Thyroid gland (tissue), 4 donors: Measurements from ENCODE around the gene GRIN3A. TPM values are rescaled to one million over a fixed set of nuclear protein-coding genes. Genes with fewer than 3 reads are reported as not detected.
A peak's percentile ranks its signal among the peaks of the same experiment; 100 is the strongest.
"Not testable (repeated sequence)": the region's sequence is repeated elsewhere in the genome, so short reads cannot be mapped to it uniquely, and the experiment has no call there.

Experiments
- DNase-seq, 2 donors: peaks; one replicate each; pipeline ENCODE4 v3.0.0-alpha.2; 2019
- H3K27ac ChIP-seq, 3 donors: fragments of 200-600 bp; sonication (generic); 1 replicate in 2 of 3; 2 replicates in 1 of 3; pipeline ENCODE4 v1.5.1; 2016 to 2019; ENCODE audit warnings: mild to moderate bottlenecking in 1 of 3, moderate library complexity in 1 of 3
- H3K27me3 ChIP-seq: fragments of 200-600 bp; sonication (generic); one replicate; pipeline ENCODE4 v1.5.1; 2019
- H3K36me3 ChIP-seq, 2 donors: fragments of 200-600 bp; sonication (generic); one replicate each; pipeline ENCODE4 v1.5.1; 2016 to 2019
- H3K4me1 ChIP-seq, 2 donors: fragments of 200-600 bp; sonication (generic); one replicate each; pipeline ENCODE4 v1.5.1; 2017 to 2019
- H3K4me3 ChIP-seq, 3 donors: fragments of 200-600 bp; sonication (generic); replicated peaks in 1 of 3; 1 replicate in 2 of 3; 2 replicates in 1 of 3; pipeline ENCODE4 v1.5.1; 2016; ENCODE audit warnings: mild to moderate bottlenecking in 1 of 3
- H3K9me3 ChIP-seq: fragments of 200-600 bp; sonication (generic); one replicate; pipeline ENCODE4 v1.5.1; 2017
- POLR2A ChIP-seq, 2 donors: fragments of 450-650 bp; IDR thresholded peaks; one replicate each; pipeline ENCODE4 v1.6.1; 2017; ENCODE audit warnings: antibody characterized with exemption in 2 of 2, mild to moderate bottlenecking in 2 of 2, moderate library complexity in 1 of 2
- WGBS, 2 donors: methylation state at CpG; one replicate each; pipeline ENCODE4 v1.1.5; 2017; 5-methylcytosine and 5-hydroxymethylcytosine counted together
- intact Hi-C: fragments of 100-400 bp; cut with DNase I; formaldehyde crosslinking; loops from one replicate; pipeline ENCODE4 v1.15.1; 2023
- total RNA-seq, 4 donors: library from RNA; depleted of rRNA; stranded (reverse); fragments of >200 nt; gene quantifications; one replicate each; pipeline ENCODE4 v1.2.3, GENCODE V29; 2016
- TF ChIP-seq, protein P1 (sequence below), 6 experiments: fragments of 200-600 bp in 3 of 6; fragments of 450-650 bp in 3 of 6; sonication (generic) in 3 of 6; IDR thresholded peaks; one replicate each; pipeline ENCODE4 v1.5.1; 2016 to 2019; ENCODE audit warnings: antibody characterized with exemption in 6 of 6, mild to moderate bottlenecking in 2 of 6, inconsistent platforms in 1 of 6, moderate library complexity in 1 of 6

GRIN3A gene
- total RNA-seq, 4 donors from 2014 or later, result not detected

- H3K4me1 ChIP-seq, result peaks cover 7 to 14% of the 10 kb centered on the region in 2 donors
- no peak overlapping the region for H3K4me3 ChIP-seq
- intact Hi-C loops, result no loop called here
- TF ChIP-seq POLR2A (IDR thresholded peaks at IDR 0.05), result no peak
- TF ChIP-seq, protein P1, sequence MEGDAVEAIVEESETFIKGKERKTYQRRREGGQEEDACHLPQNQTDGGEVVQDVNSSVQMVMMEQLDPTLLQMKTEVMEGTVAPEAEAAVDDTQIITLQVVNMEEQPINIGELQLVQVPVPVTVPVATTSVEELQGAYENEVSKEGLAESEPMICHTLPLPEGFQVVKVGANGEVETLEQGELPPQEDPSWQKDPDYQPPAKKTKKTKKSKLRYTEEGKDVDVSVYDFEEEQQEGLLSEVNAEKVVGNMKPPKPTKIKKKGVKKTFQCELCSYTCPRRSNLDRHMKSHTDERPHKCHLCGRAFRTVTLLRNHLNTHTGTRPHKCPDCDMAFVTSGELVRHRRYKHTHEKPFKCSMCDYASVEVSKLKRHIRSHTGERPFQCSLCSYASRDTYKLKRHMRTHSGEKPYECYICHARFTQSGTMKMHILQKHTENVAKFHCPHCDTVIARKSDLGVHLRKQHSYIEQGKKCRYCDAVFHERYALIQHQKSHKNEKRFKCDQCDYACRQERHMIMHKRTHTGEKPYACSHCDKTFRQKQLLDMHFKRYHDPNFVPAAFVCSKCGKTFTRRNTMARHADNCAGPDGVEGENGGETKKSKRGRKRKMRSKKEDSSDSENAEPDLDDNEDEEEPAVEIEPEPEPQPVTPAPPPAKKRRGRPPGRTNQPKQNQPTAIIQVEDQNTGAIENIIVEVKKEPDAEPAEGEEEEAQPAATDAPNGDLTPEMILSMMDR (IDR thresholded peaks at IDR 0.05), result no peak
- H3K27ac ChIP-seq, result no peak overlapping the region
- H3K9me3 ChIP-seq, result no peaks in the 10 kb centered on the region
- 6 to 7% methylated on average over 14 of the region's 14 CpGs for WGBS, 2 donors
- H3K36me3 ChIP-seq, result no peaks in the 10 kb centered on the region
- no peak for DNase-seq
- peaks cover 12% of the 10 kb centered on the region for H3K27me3 ChIP-seq
Measured at GRCh38 chr9:101736717-101737116, 1.7 kb downstream of the GRIN3A start.

DNA sequence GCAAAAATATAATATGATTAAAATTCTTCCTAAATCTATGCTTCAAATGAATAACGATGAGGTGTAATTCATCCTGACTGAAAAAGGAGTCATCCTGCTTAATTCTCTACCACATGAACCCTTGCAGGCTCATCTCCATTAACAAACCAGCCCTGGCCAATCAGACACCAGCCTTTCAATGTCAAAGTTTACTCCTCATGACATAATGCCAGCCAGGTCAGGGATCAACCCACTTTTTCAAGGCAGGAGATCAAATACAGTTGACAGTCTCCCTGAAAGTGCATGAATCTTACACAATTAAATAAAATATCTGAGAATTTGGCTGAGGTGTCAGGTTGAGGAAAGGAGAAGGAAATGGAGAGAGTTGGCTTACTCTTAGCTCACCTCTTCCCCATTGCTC is 7.0 kb downstream of the GRIN3A start:
- Histone ChIP-seq H3K27ac (no peak overlapping the region), H3K27me3 (peaks cover 5% of the 10 kb centered on the region), H3K9me3 (no peaks in the 10 kb centered on the region), H3K4me3 (no peak overlapping the region), H3K4me1 (no peaks in the 10 kb centered on the region), H3K36me3 (no peaks in the 10 kb centered on the region)
- TF ChIP-seq POLR2A (IDR thresholded peaks at IDR 0.05), result no peak
- TF ChIP-seq, protein P1 (IDR thresholded peaks at IDR 0.05), result no peak
- intact Hi-C loops, result no loop called here
- 39 to 40% methylated on average over 1 of the region's 1 CpG for WGBS, 2 donors
- no peak for DNase-seq

DNA sequence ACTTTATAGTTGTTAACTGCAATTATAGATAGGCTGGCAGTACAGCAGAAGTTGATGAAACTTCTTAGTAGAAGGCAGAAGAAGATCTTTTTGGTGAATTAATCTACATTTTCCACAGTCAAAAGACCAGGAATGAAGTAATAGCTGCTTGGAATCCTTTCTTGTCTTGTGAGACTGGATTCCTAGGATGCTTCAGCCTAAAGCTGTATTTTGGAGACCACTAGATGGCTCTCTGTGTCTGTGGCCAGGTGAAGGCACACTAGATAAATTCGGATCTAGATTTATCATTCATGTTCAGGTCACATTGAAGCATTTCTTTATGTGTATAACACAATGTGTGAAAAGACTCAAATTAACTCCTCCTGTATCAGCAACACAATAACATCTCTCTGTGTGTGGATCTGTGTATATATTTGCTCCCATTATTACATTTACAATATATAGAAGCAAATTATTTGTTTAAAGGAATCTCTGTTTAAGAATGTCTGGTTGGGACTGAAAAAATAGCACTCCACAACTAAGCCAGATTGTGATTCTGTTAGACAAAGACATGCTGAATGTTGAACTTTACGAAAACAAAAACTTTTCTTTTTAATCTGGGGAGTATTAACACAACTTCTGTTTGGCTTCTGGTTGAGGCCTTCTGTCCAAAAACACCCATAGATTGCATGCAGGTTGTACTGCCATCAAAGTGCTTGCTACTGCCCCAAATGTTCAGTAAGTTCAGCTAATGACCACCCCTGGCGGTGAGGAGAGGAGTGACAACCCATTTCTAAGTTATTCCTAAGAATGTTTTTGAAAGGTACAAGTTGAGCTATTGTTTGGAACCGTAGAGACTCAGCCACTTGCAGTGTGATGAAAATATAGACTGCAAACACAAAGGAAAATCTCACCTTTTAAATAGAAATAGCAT is 10.6 kb downstream of the GRIN3A start:
- H3K9me3 ChIP-seq, result no peaks in the 10 kb centered on the region
- no peak for DNase-seq
- TF ChIP-seq, protein P1 (IDR thresholded peaks at IDR 0.05), result peak in 2 of 6 experiments; percentile 29 to 39
- no peak for TF ChIP-seq POLR2A (IDR thresholded peaks at IDR 0.05)
- no peaks in the 10 kb centered on the region for H3K4me1 ChIP-seq
- H3K36me3 ChIP-seq, result no peaks in the 10 kb centered on the region
- H3K4me3 ChIP-seq, result no peak overlapping the region
- intact Hi-C loops, result no loop called here
- H3K27ac ChIP-seq, result no peak overlapping the region
- H3K27me3 ChIP-seq, result no peaks in the 10 kb centered on the region
- 42 to 48% methylated on average over 4 of the region's 4 CpGs for WGBS, 2 donors

DNA sequence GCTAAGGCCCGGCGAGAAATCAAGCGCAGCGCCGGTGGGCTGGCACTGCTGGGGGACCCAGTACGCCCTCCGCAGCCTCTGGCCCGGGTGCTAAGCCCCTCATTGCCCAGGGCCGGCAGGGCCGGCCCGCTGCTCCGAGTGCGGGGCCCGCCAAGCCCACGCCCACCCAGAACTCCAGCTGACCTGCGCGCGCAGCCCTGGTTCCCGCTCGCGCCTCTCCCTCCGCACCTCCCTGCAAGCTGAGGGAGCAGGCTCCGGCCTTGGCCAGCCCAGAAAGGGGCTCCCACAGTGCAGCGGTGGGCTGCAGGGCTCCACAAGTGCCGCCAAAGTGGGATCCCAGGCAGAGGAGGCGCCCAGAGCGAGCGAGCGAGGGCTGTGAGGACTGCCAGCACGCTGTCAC is 14.2 kb downstream of the GRIN3A start:
- H3K4me3 ChIP-seq, DNase-seq, H3K9me3 ChIP-seq, intact Hi-C loops, H3K4me1 ChIP-seq, H3K36me3 ChIP-seq, H3K27me3 ChIP-seq, H3K27ac ChIP-seq: not testable (repeated sequence)
- 95 to 97% methylated on average over 13 to 27 of the region's 30 CpGs for WGBS, 2 donors

DNA sequence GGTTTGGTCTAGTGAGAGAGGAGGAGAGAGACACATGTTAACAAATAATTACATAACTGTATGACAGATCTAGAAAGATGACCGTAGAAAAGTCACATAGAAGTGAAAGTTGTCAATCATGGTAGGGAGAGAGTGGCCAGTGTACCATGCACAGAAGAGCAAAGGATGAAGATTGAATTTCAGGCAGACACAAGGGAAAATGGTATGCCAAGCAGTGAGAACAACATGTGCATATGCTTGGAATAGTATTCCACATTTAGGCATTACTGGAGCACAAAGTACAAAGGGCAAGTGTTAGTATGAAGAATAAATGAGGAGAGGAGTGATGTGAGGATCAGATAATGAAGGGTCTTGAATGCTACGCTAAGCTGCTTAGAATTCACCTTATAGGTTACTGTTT is 20.3 kb downstream of the GRIN3A start:
- Histone ChIP-seq H3K27me3 (no peaks in the 10 kb centered on the region), H3K27ac (no peak overlapping the region), H3K36me3 (no peaks in the 10 kb centered on the region), H3K4me1 (no peaks in the 10 kb centered on the region), H3K4me3 (no peak overlapping the region), H3K9me3 (no peaks in the 10 kb centered on the region)
- WGBS, 2 donors, result 60 to 67% methylated on average over 2 of the region's 2 CpGs
- intact Hi-C loops, result no loop called here
- TF ChIP-seq, protein P1 (IDR thresholded peaks at IDR 0.05), result no peak
- TF ChIP-seq POLR2A (IDR thresholded peaks at IDR 0.05), result no peak
- DNase-seq, result no peak
